Measurements from ENCODE around the gene HECTD3.

The HECTD3 gene

GRCh38 chr1:45016090-45016697, 5.1 kb upstream of the HECTD3 start:
- TF ChIP-seq POLR2AphosphoS5 (IDR thresholded peaks at IDR 0.05; ENCODE audit: low read depth, low read length) (no peak), POU2F2 (IDR thresholded peaks at IDR 0.05; ENCODE audit: low read depth, low read length) (no peak), POLR2A (IDR thresholded peaks at IDR 0.05; ENCODE audit: low read depth, low read length) (no peak), SPI1 (IDR thresholded peaks at IDR 0.05; ENCODE audit: low read depth, low read length) (no peak), PAX5 (IDR thresholded peaks at IDR 0.05; ENCODE audit: insufficient read depth, low read length, severe bottlenecking) (no peak), TAF1 (IDR thresholded peaks at IDR 0.05; ENCODE audit: low read depth, low read length) (no peak)
- FAIRE-seq (no peak), DNase-seq (ENCODE audit: insufficient read length, low spot score) (no peak)

- FAIRE-seq (no peak), DNase-seq (ENCODE audit: insufficient read length, low spot score) (no peak)
- TF ChIP-seq PAX5 (IDR thresholded peaks at IDR 0.05; ENCODE audit: insufficient read depth, low read length, severe bottlenecking) (no peak), SPI1 (IDR thresholded peaks at IDR 0.05; ENCODE audit: low read depth, low read length) (no peak), TAF1 (IDR thresholded peaks at IDR 0.05; ENCODE audit: low read depth, low read length) (no peak), POU2F2 (IDR thresholded peaks at IDR 0.05; ENCODE audit: low read depth, low read length) (no peak), POLR2A (IDR thresholded peaks at IDR 0.05; ENCODE audit: low read depth, low read length) (no peak), POLR2AphosphoS5 (IDR thresholded peaks at IDR 0.05; ENCODE audit: low read depth, low read length) (no peak)
Observed at GRCh38 chr1:45015683-45016082, 4.6 kb upstream of the HECTD3 start.

GRCh38 chr1:45014321-45015028, 3.4 kb upstream of the HECTD3 start:
- DNase-seq (ENCODE audit: insufficient read length, low spot score) (no peak), FAIRE-seq (peak; percentile 92)
- TF ChIP-seq SPI1 (IDR thresholded peaks at IDR 0.05; ENCODE audit: low read depth, low read length) (no peak), PAX5 (IDR thresholded peaks at IDR 0.05; ENCODE audit: insufficient read depth, low read length, severe bottlenecking) (no peak), POLR2A (IDR thresholded peaks at IDR 0.05; ENCODE audit: low read depth, low read length) (no peak), POLR2AphosphoS5 (IDR thresholded peaks at IDR 0.05; ENCODE audit: low read depth, low read length) (no peak), POU2F2 (IDR thresholded peaks at IDR 0.05; ENCODE audit: low read depth, low read length) (no peak), TAF1 (IDR thresholded peaks at IDR 0.05; ENCODE audit: low read depth, low read length) (no peak)

GRCh38 chr1:45013551-45014209, 2.6 kb upstream of the HECTD3 start:
- FAIRE-seq (no peak), DNase-seq (ENCODE audit: insufficient read length, low spot score) (no peak)
- TF ChIP-seq TAF1 (IDR thresholded peaks at IDR 0.05; ENCODE audit: low read depth, low read length), result no peak
- no peak for TF ChIP-seq SPI1 (IDR thresholded peaks at IDR 0.05; ENCODE audit: low read depth, low read length)
- TF ChIP-seq POU2F2 (IDR thresholded peaks at IDR 0.05; ENCODE audit: low read depth, low read length), result no peak
- TF ChIP-seq PAX5 (IDR thresholded peaks at IDR 0.05; ENCODE audit: insufficient read depth, low read length, severe bottlenecking), result no peak
- TF ChIP-seq POLR2A (IDR thresholded peaks at IDR 0.05; ENCODE audit: low read depth, low read length), result no peak
- TF ChIP-seq POLR2AphosphoS5 (IDR thresholded peaks at IDR 0.05; ENCODE audit: low read depth, low read length), result no peak

- DNase-seq (ENCODE audit: insufficient read length, low spot score) (no peak), FAIRE-seq (peak; percentile 59)
- no peak for TF ChIP-seq PAX5 (IDR thresholded peaks at IDR 0.05; ENCODE audit: insufficient read depth, low read length, severe bottlenecking)
- no peak for TF ChIP-seq POLR2AphosphoS5 (IDR thresholded peaks at IDR 0.05; ENCODE audit: low read depth, low read length)
- TF ChIP-seq SPI1 (IDR thresholded peaks at IDR 0.05; ENCODE audit: low read depth, low read length), result no peak
- TF ChIP-seq TAF1 (IDR thresholded peaks at IDR 0.05; ENCODE audit: low read depth, low read length), result no peak
- no peak for TF ChIP-seq POLR2A (IDR thresholded peaks at IDR 0.05; ENCODE audit: low read depth, low read length)
- TF ChIP-seq POU2F2 (IDR thresholded peaks at IDR 0.05; ENCODE audit: low read depth, low read length), result no peak
Observed at GRCh38 chr1:45012639-45013278, 1.6 kb upstream of the HECTD3 start.

GRCh38 chr1:45011837-45012638, 914 bp upstream of the HECTD3 start, which contains the start of gene UROD:
Gene UROD, plus strand, starts transcription at chr1:45012254. Its CDS starts 12 bp downstream, at chr1:45012266.
- FAIRE-seq (peak; percentile 97), DNase-seq (ENCODE audit: insufficient read length, low spot score) (peak; percentile 85)
- peak; percentile 91 for TF ChIP-seq POLR2A (IDR thresholded peaks at IDR 0.05; ENCODE audit: low read depth, low read length)
- TF ChIP-seq PAX5 (IDR thresholded peaks at IDR 0.05; ENCODE audit: insufficient read depth, low read length, severe bottlenecking), result no peak
- TF ChIP-seq TAF1 (IDR thresholded peaks at IDR 0.05; ENCODE audit: low read depth, low read length), result peak; percentile 60; the same call in 1 of the 2 replicates
- TF ChIP-seq SPI1 (IDR thresholded peaks at IDR 0.05; ENCODE audit: low read depth, low read length), result no peak
- peak; percentile 56; the same call in 1 of the 2 replicates for TF ChIP-seq POU2F2 (IDR thresholded peaks at IDR 0.05; ENCODE audit: low read depth, low read length)
- peak; percentile 75 for TF ChIP-seq POLR2AphosphoS5 (IDR thresholded peaks at IDR 0.05; ENCODE audit: low read depth, low read length)

- no peak for TF ChIP-seq POU2F2 (IDR thresholded peaks at IDR 0.05; ENCODE audit: low read depth, low read length)
- no peak for TF ChIP-seq TAF1 (IDR thresholded peaks at IDR 0.05; ENCODE audit: low read depth, low read length)
- no peak for TF ChIP-seq POLR2A (IDR thresholded peaks at IDR 0.05; ENCODE audit: low read depth, low read length)
- no peak for TF ChIP-seq SPI1 (IDR thresholded peaks at IDR 0.05; ENCODE audit: low read depth, low read length)
- no peak for TF ChIP-seq POLR2AphosphoS5 (IDR thresholded peaks at IDR 0.05; ENCODE audit: low read depth, low read length)
- no peak for TF ChIP-seq PAX5 (IDR thresholded peaks at IDR 0.05; ENCODE audit: insufficient read depth, low read length, severe bottlenecking)
- DNase-seq (ENCODE audit: insufficient read length, low spot score) (no peak), FAIRE-seq (no peak)
Observed at GRCh38 chr1:45009956-45010854, 919 bp downstream of the HECTD3 start.
